HG02973 (cell line): ENCODE measurements around the gene PRRT4.

ENCODE experiments used
- ATAC-seq: cut with Tn5 transposase; IDR thresholded peaks from one replicate; pipeline ENCODE4 v1.9.1; 2021; ENCODE audit warnings: moderate library complexity; ENCODE audit not compliant: unreplicated experiment

Gene PRRT4

DNA sequence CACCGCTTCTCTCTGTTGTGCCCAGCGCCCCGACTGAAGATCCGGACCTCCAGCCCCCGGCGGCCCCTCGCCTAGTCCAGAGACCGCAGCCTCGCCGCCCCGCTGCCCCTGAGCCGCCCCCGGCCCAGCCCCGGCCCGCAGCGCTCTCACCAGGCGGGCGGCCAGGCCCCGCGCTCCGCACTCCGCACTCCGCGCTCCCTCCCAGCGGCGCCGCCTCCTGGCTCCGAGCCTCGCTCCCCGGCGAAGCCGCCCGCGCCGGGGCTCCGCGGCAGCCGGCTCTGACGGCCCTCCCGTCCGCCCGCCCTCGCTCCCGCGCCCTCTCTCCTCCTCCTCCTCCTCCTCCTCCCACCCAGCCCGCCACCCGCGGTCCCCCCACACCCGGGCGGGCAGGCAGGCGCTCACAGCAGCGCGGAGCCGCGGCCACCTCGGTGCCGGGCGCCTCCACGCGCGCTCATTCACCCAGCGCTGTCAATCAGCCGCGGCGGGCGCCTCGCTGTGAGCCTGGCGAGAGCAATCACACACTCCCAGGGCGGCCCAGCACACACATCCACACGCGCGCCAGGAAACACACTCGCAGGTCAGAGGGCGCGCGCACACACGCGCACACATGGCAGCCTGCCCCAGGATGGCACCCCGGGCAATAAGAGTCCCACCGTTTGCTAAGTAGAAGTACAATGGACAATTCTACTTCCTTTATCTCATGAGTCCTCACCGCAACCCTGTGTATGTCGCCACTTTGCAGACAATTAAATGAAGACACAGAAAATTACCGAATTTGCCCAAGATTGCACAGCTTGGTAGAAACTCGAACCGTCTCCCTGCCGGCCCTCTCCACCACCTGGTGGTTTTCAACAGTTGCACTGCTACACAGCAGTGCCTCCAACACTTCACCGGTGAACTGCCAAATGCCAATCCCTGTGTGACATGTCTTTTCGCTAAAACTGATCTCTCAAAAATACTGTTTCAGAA, at the start of gene PRRT4:
TSS of gene PRRT4 (minus strand) at position 280 of the 969 bp plus-strand sequence.
- no peak for ATAC-seq

- ATAC-seq: no peak
These were observed 48.9 kb upstream of the PRRT4 start for GRCh38 chr7:128410451-128410753.

- peak; percentile 78 for ATAC-seq
These were observed 48.3 kb upstream of the PRRT4 start, which contains the start of gene IMPDH1 for GRCh38 chr7:128409596-128410450. Gene IMPDH1, minus strand, starts transcription at chr7:128409982. Its CDS starts 81 bp downstream, at chr7:128409901.

- no peak for ATAC-seq
These were observed 47.5 kb upstream of the PRRT4 start for GRCh38 chr7:128408709-128409595.

GRCh38 chr7:128407751-128408708, 46.5 kb upstream of the PRRT4 start:
- ATAC-seq: no peak

- no peak for ATAC-seq
These were observed 45.7 kb upstream of the PRRT4 start for GRCh38 chr7:128407233-128407589.

- no peak for ATAC-seq
These were observed 45.1 kb upstream of the PRRT4 start for GRCh38 chr7:128406314-128407232.

- no peak for ATAC-seq
These were observed 44.2 kb upstream of the PRRT4 start for GRCh38 chr7:128405471-128406313.

GRCh38 chr7:128404886-128405470, 43.5 kb upstream of the PRRT4 start:
- no peak for ATAC-seq

- ATAC-seq: no peak
These were observed 42.7 kb upstream of the PRRT4 start for GRCh38 chr7:128404143-128404681.

- ATAC-seq: no peak
These were observed 42.2 kb upstream of the PRRT4 start for GRCh38 chr7:128403676-128404075.

DNA sequence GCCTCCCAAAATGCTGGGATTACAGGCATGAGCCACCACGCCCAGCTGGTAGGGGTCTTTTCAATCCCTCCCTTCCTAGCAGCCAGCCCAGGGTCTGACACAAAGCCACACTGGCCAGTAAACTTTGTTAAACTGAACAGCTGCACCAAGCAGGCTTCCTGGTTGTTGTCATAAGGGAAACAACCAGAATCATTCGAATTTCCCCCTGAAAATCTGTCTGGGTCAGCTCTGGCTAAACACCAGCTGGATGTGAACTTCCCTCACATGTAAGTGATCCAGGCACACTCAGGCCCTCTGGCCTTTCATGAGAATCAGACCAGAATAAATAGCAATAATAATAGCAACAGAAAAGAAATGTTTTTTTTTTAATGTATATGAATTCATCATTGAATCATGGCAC, 40.9 kb upstream of the PRRT4 start:
- no peak for ATAC-seq

DNA sequence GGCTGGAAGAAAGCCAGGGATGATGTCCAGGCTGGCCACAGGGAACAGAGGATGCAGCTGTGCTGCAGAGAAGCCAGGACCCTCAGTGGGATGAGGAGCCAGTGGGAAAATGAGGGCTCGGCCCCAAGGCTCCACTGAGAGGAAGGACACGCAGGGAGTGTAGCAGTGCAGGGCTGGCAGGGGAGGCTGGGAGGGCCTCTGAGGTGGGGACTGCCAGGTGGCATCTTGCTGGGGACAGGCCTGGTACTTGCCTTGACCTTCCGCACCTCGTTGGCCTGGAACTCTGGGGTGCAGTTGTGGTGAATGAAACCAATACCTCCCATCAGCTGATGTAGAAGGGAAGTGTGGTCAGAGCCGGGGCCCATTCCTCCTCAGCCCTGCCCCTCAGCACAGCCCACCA, 39.1 kb upstream of the PRRT4 start:
- no peak for ATAC-seq

DNA sequence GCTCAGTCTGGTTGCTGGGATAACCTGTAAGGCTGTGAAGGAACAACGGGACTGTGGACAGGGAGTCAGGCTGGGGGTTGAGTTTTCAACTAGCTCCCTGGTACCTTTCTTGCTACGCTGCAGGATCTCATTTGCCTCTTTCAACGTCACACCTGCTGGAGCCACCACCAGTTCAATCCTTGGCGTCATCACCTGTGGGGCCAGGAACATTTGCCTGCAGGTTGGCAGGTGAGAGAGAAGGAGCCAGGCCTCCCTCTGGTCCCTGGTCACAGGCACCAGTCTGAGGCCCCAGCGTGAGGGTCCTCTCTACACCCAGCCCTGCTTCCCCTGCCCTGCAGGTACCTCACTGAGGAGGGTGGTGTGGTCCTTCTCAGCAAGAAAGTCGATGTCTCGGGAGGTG, 38.5 kb upstream of the PRRT4 start:
- no peak for ATAC-seq

DNA sequence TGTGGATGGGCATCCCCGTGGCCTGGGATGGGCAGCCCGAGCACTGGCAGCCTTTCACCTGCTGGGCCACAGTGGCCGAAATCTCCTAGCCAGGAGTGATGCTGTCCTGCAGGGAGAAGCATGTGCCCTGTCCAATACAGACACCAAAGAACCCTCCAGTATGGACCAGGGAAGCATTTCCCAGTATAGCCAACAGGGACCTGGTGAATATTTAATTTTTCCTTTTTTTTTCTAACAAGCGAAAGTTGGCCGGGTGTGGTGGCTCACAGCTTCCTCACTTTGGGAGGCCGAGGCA, 37.3 kb upstream of the PRRT4 start:
- ATAC-seq: no peak

GRCh38 chr7:128398016-128398840, 36.7 kb upstream of the PRRT4 start:
- ATAC-seq: no peak
